Activated CD8-positive, alpha-beta memory T cell treated with anti-CD3 and anti-CD28 coated beads, Interleukin-2, amount 10 ng/mL, durations not matched to agents 7 days and 5 days (primary cell): ENCODE data around the gene RPRM. TPM values are rescaled to one million over a fixed set of nuclear protein-coding genes. Genes with fewer than 3 reads are reported as not detected.
"Not testable (repeated sequence)": the region's sequence is repeated elsewhere in the genome, so short reads cannot be mapped to it uniquely, and the experiment has no call there.

Source experiments
- ATAC-seq: fragments of 150-1000 bp; cut with Tn5 transposase; one replicate; pipeline ENCODE4 v1.10.0; 2021; ENCODE audit warnings: moderate library complexity
- CTCF ChIA-PET: fragments of 350-600 bp; sonication (Branson Sonifier 250); formaldehyde crosslinking; loops from one replicate; lab custom pipeline; 2021; ENCODE audit warnings: antibody characterized with exemption; lab: Charles Lee
- DNase-seq: peaks from one replicate; pipeline ENCODE4 v3.0.0-alpha.2; 2020
- H3K27ac Mint-ChIP-seq: one replicate; pipeline ENCODE4 v1.8.0; 2021; ENCODE audit warnings: mild to moderate bottlenecking, mixed read lengths
- H3K27me3 Mint-ChIP-seq: one replicate; pipeline ENCODE4 v1.8.0; 2021; ENCODE audit warnings: mixed read lengths
- H3K36me3 Mint-ChIP-seq: one replicate; pipeline ENCODE4 v1.8.0; 2021; ENCODE audit warnings: mild to moderate bottlenecking, mixed read lengths
- H3K4me1 Mint-ChIP-seq: one replicate; pipeline ENCODE4 v1.8.0; 2021; ENCODE audit warnings: mixed read lengths
- H3K4me3 Mint-ChIP-seq: one replicate; pipeline ENCODE4 v1.8.0; 2021; ENCODE audit warnings: mild to moderate bottlenecking, moderate library complexity, mixed read lengths
- H3K9me3 Mint-ChIP-seq: one replicate; pipeline ENCODE4 v1.8.0; 2022; ENCODE audit warnings: low read depth, mixed read lengths
- total RNA-seq, 2 experiments: library from RNA; stranded (reverse); gene quantifications; one replicate each; pipeline ENCODE4 v1.2.3, GENCODE V29; 2021

Gene RPRM
- total RNA-seq, 2 experiments from 2014 or later = not detected

DNA sequence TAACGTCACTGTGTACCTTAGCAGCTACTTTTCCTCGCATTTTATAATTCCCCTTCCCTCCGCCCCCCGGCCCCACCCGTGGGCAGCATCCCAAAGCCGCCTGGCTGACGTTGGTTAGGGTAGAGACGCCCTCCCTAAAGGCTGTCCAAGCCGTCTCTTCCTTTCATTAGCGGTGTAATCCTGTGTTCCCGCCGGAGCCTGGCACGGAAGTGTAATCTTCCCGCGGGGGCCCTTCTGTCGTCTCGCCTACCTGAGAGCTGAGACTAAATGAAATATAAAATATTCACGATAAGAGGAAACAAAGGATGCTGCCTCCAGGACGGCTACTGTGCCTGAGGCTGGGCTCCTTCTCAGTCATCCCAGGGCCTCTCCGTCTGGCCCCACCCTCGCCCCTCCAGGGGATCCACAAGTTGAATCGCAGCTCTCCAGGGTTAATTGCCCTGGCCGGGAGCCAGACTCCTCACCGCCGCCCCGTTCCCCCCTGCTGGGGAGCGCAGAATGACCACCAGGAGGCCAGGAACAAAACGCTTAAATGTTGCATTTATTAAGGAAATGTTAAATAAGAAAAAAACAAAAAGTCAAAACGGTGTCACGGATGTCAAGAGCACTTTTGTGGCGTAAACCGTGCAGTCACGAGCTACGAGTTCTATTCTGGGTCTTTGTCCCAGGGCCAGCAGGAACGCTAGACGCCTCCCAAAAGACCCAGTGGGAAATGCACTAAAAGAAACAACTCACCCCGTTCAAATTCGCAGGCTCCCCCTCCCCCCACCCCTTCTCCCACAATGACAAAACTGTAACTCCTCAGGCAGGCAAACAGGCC is 1.5 kb downstream of the RPRM start:
- Mint-ChIP-seq H3K27me3 (peaks cover 70% of the 10 kb centered on the region), H3K9me3 (no peaks in the 10 kb centered on the region), H3K36me3 (no peaks in the 10 kb centered on the region), H3K27ac (peak overlapping the region; percentile 24), H3K4me1 (peaks cover 10% of the 10 kb centered on the region), H3K4me3 (no peak overlapping the region)
- CTCF ChIA-PET = no interaction called here
- DNase-seq = no peak
- ATAC-seq = no peak

DNA sequence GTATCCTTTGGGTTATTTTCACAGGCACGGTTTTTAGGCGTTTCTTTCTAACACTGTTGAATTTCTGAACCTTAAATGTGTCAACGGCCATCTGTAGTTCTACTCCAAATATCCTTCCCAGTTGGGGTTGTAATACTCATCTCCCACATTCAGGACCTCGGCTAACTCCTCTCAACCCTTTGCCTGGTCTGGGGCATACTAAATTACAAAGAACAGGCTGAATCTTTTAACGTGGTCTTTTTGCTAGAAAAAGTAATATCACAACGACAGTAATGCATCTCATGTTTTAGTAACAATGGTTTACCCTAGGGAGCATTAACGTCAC is 2.1 kb downstream of the RPRM start:
- Mint-ChIP-seq H3K9me3 (no peaks in the 10 kb centered on the region), H3K4me3 (no peak overlapping the region), H3K4me1 (peaks cover 10% of the 10 kb centered on the region), H3K36me3 (no peaks in the 10 kb centered on the region), H3K27me3 (peaks cover 70% of the 10 kb centered on the region), H3K27ac (no peak overlapping the region)
- no peak for ATAC-seq
- no peak for DNase-seq
- CTCF ChIA-PET = no interaction called here

GRCh38 chr2:153474876-153475435 is 3.6 kb downstream of the RPRM start:
- ATAC-seq (no peak), DNase-seq (no peak)
- no peaks in the 10 kb centered on the region for H3K9me3 Mint-ChIP-seq
- H3K27me3 Mint-ChIP-seq = peaks cover 63% of the 10 kb centered on the region
- peaks cover 10% of the 10 kb centered on the region for H3K4me1 Mint-ChIP-seq
- CTCF ChIA-PET = no interaction called here
- no peaks in the 10 kb centered on the region for H3K36me3 Mint-ChIP-seq
- no peak overlapping the region for H3K4me3 Mint-ChIP-seq
- no peak overlapping the region for H3K27ac Mint-ChIP-seq

DNA sequence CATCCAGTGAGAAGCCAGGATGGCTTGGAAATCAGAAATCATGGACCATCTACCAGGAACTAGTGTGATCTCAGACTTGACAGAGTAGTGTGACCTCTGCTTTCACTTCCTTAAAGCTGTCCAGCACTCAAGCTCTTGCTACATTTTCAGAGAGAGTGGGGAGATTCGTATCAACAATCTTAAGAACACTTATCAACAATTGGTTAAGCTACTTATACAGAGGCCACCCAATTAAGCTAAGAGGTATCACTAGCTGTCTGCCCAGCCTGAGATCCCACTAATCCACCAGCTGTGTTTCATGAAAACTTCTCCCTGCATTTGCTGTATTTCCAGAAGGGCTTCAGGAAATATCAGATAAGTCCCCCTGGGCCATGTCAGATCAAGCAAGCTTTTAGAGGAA is 4.2 kb downstream of the RPRM start:
- Mint-ChIP-seq H3K36me3 (no peaks in the 10 kb centered on the region), H3K4me1 (peaks cover 10% of the 10 kb centered on the region), H3K27ac (no peak overlapping the region), H3K27me3 (peaks cover 58% of the 10 kb centered on the region), H3K4me3 (no peak overlapping the region), H3K9me3 (no peaks in the 10 kb centered on the region)
- ATAC-seq (no peak), DNase-seq (no peak)
- CTCF ChIA-PET = no interaction called here

DNA sequence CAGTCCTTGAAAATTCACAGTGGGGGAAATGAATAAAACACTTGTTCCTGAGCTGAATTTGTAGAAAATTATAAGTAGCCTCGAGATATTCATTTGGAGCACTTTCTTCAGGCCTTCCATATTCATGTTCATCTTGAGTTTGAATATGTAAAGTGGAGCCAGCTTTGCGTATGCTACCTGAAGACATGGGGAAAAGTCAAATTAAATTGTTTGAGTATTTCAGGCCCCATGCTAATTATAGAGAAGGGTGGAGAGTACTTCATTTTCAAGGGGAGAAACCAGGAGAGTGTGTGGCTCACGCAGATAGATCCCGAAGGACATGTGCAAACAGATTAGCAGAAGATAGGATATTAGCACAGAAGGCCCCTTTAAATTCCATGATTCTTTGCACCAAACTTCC is 7.7 kb downstream of the RPRM start:
- Mint-ChIP-seq H3K27ac (no peak overlapping the region), H3K4me1 (no peaks in the 10 kb centered on the region)
- CTCF ChIA-PET = interaction anchor here (0.8 kb wide), 1 partner anchor 8 kb away, joined by 3 read pairs; no protein-coding TSS in a partner anchor

GRCh38 chr2:153464395-153464794 is 14.2 kb downstream of the RPRM start:
- Mint-ChIP-seq H3K27me3 (peaks cover 3% of the 10 kb centered on the region), H3K4me3 (no peak overlapping the region), H3K27ac (no peak overlapping the region), H3K9me3 (no peaks in the 10 kb centered on the region), H3K4me1 (no peaks in the 10 kb centered on the region), H3K36me3 (no peaks in the 10 kb centered on the region)
- CTCF ChIA-PET = no interaction called here
- DNase-seq (no peak), ATAC-seq (no peak)

More for the DNA sequence above, 7.7 kb downstream of the RPRM start:
- Mint-ChIP-seq H3K9me3 (no peaks in the 10 kb centered on the region), H3K36me3 (no peaks in the 10 kb centered on the region), H3K27me3 (peaks cover 25% of the 10 kb centered on the region), H3K4me3 (no peak overlapping the region)
- ATAC-seq (no peak), DNase-seq (no peak)

- Mint-ChIP-seq H3K4me3 (no peak overlapping the region), H3K4me1 (no peaks in the 10 kb centered on the region), H3K9me3 (no peaks in the 10 kb centered on the region), H3K27ac (no peak overlapping the region), H3K36me3 (no peaks in the 10 kb centered on the region), H3K27me3 (peaks cover 16% of the 10 kb centered on the region)
- ATAC-seq (no peak), DNase-seq (no peak)
- CTCF ChIA-PET = no interaction called here
These were observed 16.2 kb downstream of the RPRM start for GRCh38 chr2:153462338-153462859.

- H3K9me3 Mint-ChIP-seq = no peaks in the 10 kb centered on the region
- H3K4me1 Mint-ChIP-seq = no peaks in the 10 kb centered on the region
- H3K4me3 Mint-ChIP-seq = no peak overlapping the region
- no peak overlapping the region for H3K27ac Mint-ChIP-seq
- peaks cover 16% of the 10 kb centered on the region for H3K27me3 Mint-ChIP-seq
- no peaks in the 10 kb centered on the region for H3K36me3 Mint-ChIP-seq
- ATAC-seq (no peak), DNase-seq (no peak)
- CTCF ChIA-PET = no interaction called here
These were observed 17.1 kb downstream of the RPRM start for GRCh38 chr2:153461453-153461852.

DNA sequence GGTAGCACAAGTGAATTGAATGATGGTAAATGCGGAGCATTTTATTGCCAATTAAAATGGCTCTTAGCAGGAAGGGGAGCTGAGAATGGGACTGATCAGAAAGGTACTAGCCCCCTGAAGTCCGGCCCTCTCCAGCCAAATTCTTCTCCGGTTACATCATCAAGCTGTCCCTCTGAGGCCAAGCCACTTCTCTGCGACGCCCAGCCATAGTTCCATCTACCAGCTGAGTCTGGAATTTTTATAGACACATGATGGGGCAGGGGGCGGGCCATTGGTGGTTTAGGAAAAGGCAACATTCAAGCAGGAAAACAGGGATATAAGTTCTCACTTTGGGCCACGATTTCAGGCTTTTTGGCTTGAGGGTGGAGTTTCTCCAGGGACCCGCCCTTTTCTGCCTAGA is 22.7 kb downstream of the RPRM start:
- H3K36me3 Mint-ChIP-seq = no peaks in the 10 kb centered on the region
- H3K27me3 Mint-ChIP-seq = peaks cover 16% of the 10 kb centered on the region
- no peak overlapping the region for H3K4me3 Mint-ChIP-seq
- DNase-seq = no peak
- CTCF ChIA-PET = no interaction called here
- H3K9me3 Mint-ChIP-seq = no peaks in the 10 kb centered on the region
- no peak overlapping the region for H3K27ac Mint-ChIP-seq
- H3K4me1 Mint-ChIP-seq = no peaks in the 10 kb centered on the region
- no peak for ATAC-seq

- ATAC-seq = no peak
These were observed 23.2 kb downstream of the RPRM start for GRCh38 chr2:153455403-153455802.

DNA sequence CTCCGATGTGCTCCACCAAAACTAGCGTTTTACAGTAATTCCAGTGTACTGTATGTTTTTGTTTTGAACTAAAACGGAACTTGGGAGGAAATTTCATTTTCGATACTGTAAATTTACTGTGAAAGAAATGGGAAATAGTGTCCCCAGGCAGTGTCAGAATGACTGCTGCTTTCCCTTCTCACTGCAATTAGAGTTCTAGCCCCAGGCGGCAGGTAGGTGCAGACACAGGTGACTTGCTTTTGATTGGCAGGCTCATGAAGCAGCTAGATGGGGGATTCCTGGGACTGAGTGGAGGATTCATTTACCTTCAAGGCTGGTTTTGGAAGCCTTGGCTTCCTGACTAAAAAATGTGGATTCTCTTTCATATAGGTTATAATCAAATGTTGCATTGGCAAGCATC is 27.0 kb downstream of the RPRM start:
- no peak for DNase-seq
- no peaks in the 10 kb centered on the region for H3K4me1 Mint-ChIP-seq
- no peak overlapping the region for H3K27ac Mint-ChIP-seq
- no peaks in the 10 kb centered on the region for H3K9me3 Mint-ChIP-seq
- H3K4me3 Mint-ChIP-seq = no peak overlapping the region
- no peak for ATAC-seq
- no peaks in the 10 kb centered on the region for H3K36me3 Mint-ChIP-seq
- no peaks in the 10 kb centered on the region for H3K27me3 Mint-ChIP-seq
- CTCF ChIA-PET = no interaction called here

More at GRCh38 chr2:153455403-153455802, 23.2 kb downstream of the RPRM start:
- no peaks in the 10 kb centered on the region for H3K36me3 Mint-ChIP-seq
- no peaks in the 10 kb centered on the region for H3K4me1 Mint-ChIP-seq
- CTCF ChIA-PET = no interaction called here
- DNase-seq = no peak
- no peak overlapping the region for H3K27ac Mint-ChIP-seq
- no peaks in the 10 kb centered on the region for H3K9me3 Mint-ChIP-seq
- no peak overlapping the region for H3K4me3 Mint-ChIP-seq
- H3K27me3 Mint-ChIP-seq = peaks cover 16% of the 10 kb centered on the region

DNA sequence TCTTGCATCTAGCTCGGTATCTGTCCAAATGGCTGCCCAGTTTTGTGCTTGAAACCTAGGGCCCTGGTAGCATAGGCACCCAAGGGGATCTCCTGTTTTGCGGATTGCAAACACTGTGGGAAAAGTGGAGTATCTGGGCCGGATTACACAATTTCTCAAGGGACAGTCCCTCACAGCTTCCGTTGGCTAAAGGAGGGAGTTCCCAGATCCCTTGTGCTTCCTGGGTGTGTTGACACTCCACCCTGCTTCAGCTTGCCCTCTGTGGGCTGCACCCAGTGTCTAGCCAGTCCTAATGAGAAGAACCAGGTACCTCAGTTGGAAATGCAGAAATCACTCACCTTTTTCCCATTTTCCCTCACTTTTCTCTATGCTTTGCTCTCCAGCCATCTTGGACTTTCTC is 35.5 kb downstream of the RPRM start:
- DNase-seq = no peak
- no peaks in the 10 kb centered on the region for H3K36me3 Mint-ChIP-seq
- CTCF ChIA-PET = no interaction called here
- no peaks in the 10 kb centered on the region for H3K4me1 Mint-ChIP-seq
- H3K9me3 Mint-ChIP-seq = no peaks in the 10 kb centered on the region
- ATAC-seq = no peak
- no peak overlapping the region for H3K27ac Mint-ChIP-seq
- no peak overlapping the region for H3K4me3 Mint-ChIP-seq
- no peaks in the 10 kb centered on the region for H3K27me3 Mint-ChIP-seq

GRCh38 chr2:153442616-153443015 is 35.9 kb downstream of the RPRM start:
- H3K36me3 Mint-ChIP-seq, H3K27me3 Mint-ChIP-seq, DNase-seq, H3K4me1 Mint-ChIP-seq, H3K9me3 Mint-ChIP-seq, H3K27ac Mint-ChIP-seq, ATAC-seq, CTCF ChIA-PET, H3K4me3 Mint-ChIP-seq: not testable (repeated sequence)

DNA sequence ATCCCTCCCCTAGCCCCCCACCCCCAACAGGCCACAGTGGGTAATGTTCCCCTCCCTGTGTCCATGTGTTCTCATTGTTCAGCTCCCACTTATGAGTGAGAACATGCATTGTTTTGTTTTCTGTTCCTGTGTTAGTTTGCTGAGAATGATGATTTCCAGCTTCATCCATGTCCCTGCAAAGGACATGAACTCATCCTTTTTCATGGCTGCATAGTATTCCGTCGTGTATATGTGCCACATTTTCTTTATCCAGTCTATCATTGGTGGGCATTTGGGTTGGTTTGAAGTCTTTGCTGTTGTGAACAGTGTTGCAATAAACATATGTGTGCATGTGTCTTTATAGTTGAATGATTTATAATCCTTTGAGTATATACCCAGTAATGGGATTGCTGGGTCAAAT is 38.5 kb downstream of the RPRM start:
- H3K4me3 Mint-ChIP-seq, H3K27me3 Mint-ChIP-seq, CTCF ChIA-PET, H3K27ac Mint-ChIP-seq, ATAC-seq, H3K9me3 Mint-ChIP-seq, H3K36me3 Mint-ChIP-seq, DNase-seq, H3K4me1 Mint-ChIP-seq: not testable (repeated sequence)
